PC-9 (cell line): ENCODE results near the gene COL18A1.

ENCODE experiments used
- EZH2 ChIP-seq: fragments of 200-600 bp; sonication (generic); IDR thresholded peaks from 2 replicates; pipeline ENCODE4 v1.8.0; 2017; ENCODE audit warnings: antibody characterized with exemption, low read depth
- TF ChIP-seq, protein P1 (sequence below): fragments of 200-600 bp; sonication (generic); conservative IDR thresholded peaks from 2 replicates; pipeline ENCODE4 v1.6.1; 2017; ENCODE audit warnings: mixed run types, antibody characterized with exemption, mild to moderate bottlenecking, moderate library complexity

GRCh38 chr21:45546636-45547544 lies 141.9 kb downstream of the COL18A1 start:
- no peak for TF ChIP-seq EZH2
- TF ChIP-seq, protein P1, sequence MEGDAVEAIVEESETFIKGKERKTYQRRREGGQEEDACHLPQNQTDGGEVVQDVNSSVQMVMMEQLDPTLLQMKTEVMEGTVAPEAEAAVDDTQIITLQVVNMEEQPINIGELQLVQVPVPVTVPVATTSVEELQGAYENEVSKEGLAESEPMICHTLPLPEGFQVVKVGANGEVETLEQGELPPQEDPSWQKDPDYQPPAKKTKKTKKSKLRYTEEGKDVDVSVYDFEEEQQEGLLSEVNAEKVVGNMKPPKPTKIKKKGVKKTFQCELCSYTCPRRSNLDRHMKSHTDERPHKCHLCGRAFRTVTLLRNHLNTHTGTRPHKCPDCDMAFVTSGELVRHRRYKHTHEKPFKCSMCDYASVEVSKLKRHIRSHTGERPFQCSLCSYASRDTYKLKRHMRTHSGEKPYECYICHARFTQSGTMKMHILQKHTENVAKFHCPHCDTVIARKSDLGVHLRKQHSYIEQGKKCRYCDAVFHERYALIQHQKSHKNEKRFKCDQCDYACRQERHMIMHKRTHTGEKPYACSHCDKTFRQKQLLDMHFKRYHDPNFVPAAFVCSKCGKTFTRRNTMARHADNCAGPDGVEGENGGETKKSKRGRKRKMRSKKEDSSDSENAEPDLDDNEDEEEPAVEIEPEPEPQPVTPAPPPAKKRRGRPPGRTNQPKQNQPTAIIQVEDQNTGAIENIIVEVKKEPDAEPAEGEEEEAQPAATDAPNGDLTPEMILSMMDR, result no peak
